Measurements from ENCODE around the gene FCER1G.
"Not testable (repeated sequence)": the region's sequence is repeated elsewhere in the genome, so short reads cannot be mapped to it uniquely, and the experiment has no call there.

Gene FCER1G

DNA sequence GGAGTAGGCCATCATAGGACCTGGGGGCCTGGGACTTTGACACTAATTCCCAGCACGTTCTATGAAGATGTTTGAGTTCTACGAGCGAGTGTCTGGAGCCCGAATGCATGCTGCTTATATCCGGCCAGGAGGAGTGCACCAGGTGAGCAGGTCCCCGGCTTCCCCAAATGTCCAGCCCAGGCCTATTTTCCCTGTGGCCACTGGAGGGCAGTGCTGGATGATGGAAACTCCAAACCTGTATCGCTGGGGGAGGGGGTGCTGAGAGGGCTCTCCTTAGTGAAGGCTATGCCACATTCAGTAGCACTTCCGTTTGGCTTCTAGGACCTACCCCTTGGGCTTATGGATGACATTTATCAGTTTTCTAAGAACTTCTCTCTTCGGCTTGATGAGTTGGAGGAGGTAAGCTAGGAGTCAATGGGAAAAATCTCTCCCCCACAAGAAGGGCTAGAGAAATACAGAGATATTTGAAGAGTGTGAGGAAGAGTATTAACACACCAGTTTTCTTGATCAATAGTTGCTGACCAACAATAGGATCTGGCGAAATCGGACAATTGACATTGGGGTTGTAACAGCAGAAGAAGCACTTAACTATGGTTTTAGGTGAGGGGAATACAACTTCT is 5.2 kb upstream of the FCER1G start:
- peak; percentile 88 for DNase-seq

DNA sequence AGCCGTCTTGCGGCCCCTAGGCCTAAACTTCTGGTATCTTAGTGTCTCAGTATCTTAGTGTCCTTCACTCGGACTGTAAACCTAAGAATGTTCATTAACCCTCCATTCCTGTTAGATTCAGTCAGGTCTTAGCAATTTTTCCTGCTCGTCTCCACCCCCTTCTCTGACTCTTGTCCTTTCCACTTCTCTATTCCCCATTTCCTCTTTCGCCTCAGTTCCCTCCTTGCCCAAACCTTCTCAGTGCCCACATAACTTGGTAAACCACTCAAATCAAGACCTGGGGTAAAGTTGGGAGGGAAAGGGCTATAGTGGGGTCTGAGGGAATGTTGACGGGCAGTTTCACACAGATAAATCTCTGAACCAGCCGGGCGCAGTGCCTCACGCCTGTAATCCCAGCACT is 726 bp upstream of the FCER1G start:
- DNase-seq, result no peak

DNA sequence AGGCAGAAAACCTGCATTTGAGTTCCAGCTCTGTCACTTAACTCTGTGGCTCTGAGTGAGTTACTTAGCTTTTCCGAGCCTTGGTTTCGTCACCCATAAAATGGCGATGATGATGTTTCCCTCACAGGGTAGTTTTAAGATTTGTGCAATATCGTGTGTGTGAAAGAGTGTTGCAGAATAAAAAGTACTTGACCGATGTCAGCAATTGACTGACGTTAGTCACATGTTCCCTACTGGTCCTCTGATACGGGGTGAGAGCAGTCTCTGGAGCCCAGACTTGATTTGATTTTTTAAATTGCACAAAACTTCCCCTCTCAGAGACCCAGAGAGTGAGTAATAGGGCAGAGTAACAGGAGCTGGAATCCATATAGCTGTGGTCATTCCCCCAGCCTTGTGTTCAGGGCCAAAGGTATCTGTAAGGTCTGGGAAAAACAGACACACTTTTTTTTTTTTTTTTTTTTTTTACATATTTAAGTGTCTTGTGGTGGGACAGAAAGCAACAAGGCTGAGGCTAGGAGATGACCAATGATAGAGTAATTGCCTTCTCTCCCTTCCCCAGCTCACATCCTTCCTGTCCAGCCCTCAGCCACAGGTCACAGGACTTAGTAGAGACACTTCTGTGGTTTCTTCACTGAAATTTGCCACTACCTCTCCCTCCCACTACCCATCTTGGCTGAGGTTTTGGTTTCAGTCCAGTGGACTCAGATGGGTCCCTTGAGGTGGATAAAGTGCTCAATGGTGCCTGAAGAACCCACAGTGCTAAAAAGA is 2.0 kb downstream of the FCER1G start:
- DNase-seq, result no peak

DNA sequence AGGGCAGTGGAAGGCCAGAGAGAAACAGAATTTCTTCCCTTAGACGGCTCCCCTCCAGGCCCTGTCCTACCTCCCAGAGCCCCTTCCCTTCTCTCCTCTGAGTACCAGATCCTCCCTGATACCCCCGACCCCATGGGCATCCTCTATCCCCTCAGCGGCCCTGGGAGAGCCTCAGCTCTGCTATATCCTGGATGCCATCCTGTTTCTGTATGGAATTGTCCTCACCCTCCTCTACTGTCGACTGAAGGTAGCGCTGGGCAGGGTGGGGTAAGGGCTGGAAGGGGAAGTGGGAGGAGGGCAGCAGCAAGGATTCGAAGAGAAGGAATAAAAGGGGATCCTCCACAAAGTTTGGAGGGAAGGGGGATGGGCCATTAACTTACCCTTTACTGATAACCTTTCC is 2.7 kb downstream of the FCER1G start:
- no peak for DNase-seq

DNA sequence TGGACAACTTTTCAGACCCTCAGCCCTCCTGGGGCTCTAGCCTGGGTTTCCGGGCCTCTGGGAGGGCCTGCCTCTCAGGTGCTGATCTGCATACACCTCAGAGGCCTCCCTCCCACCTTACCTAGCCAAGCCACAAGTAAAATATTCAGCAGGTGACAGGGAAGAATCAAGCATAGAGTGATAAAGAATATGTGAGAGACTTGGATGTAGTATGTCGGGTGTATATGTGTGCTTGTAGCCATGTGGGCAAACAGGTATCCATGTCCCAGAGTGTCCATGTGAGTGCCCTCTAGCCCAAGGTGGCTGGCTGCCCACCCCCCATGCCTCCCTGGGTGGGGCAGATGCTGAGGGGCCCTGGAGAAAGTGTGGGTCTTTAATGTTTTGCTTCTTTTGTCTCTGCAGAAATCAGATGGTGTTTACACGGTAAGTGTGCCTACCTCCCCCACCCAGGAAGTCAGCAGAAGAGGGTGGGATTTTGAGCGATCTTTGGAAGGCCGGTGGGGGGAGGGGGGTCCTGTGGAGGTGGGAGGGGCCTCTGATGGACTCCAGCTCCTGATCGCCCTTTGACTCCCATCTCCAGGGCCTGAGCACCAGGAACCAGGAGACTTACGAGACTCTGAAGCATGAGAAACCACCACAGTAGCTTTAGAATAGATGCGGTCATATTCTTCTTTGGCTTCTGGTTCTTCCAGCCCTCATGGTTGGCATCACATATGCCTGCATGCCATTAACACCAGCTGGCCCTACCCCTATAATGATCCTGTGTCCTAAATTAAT is 3.4 kb downstream of the FCER1G start:
- DNase-seq, result no peak

DNA sequence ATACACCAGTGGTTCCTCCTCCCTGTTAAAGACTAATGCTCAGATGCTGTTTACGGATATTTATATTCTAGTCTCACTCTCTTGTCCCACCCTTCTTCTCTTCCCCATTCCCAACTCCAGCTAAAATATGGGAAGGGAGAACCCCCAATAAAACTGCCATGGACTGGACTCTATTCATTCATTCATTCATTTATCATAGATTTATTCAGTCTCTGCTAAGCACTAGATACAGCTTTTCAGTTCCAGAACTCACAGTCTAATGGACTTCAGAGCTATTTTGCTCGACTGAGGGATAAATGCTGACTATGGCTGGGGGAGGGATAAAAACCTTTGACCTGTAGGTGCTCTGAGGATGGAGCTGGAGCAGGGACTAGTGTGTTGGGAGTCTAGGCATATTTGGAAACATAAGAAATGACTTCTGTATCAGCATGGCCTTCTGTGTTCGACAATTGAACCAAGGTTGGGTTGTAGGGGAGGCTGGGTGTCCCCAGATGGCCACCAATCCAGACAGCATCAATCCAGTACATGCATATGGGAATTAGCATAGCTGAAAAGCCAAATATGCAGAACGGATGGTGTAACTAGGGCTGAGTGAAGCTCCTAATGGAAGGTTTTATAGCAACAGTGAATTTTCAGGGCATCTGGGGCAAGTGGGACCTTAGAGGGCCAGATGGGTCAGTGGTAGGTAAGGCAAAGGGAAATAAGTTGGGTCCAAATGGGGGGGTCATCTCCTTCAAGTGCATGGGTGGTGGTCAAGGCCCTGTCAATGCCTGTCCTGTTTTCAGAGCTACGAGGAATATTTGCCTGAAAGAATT is 4.2 kb downstream of the FCER1G start:
- DNase-seq, result no peak

DNA sequence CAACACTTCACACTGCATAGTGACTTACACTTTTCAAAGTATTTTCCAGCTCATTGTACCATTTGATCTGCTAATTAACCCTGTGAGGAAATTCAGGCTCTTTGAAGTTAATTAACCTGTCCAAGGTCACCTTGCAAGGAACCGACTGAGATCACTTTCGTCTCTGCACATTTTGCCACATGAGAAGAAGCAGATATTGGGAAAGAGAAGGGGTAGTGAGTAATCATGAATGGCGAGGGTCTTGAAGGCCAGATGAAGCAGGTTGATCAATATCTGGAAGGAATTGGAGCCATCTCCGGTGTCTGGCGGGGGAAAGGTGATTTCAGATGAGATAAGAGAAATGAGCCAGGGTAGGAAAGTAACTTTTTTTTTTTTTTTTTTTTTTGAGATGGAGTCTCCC is 4.9 kb downstream of the FCER1G start:
- no peak for DNase-seq

DNA sequence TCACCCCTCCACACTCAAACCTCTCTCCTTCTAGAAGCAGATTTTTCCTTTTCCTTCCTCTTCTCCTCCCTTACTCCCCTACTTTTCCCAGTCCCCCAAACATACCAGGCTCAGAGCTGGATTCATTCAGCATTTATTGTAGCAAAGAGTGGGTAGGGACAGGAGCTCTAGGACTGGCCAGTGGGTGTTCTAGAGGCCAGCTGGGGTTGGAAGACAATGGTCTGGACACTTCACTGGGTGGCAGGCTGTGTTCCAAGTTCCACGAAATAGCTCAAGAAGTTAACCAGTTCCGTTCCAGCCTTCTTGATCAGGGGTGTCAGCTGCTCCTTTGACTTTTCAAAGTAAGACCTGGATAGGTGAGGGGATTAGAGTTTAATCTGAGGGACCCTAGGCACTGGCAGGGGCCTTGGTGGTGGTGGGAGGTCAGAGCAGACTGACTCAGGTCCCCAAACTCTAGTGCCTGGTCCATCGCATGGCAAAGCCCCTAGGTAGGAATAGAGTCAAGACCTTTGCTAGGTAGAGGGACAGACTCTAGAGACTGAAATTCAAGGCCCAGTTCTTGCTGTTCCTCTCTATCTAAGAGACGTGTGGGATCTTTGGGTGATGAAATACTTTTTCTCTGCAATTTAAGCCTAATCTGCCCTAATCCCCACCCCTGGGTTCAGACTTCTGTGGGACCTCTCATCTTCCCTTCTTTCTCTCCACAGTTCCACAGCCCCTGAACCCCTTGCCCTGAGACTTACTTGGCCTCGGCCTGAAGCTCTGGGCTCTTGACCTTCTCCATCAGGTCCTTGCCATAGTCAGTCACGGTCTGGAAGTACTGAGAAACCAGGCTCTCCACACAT is 7.3 kb downstream of the FCER1G start:
- DNase-seq, result no peak

DNA sequence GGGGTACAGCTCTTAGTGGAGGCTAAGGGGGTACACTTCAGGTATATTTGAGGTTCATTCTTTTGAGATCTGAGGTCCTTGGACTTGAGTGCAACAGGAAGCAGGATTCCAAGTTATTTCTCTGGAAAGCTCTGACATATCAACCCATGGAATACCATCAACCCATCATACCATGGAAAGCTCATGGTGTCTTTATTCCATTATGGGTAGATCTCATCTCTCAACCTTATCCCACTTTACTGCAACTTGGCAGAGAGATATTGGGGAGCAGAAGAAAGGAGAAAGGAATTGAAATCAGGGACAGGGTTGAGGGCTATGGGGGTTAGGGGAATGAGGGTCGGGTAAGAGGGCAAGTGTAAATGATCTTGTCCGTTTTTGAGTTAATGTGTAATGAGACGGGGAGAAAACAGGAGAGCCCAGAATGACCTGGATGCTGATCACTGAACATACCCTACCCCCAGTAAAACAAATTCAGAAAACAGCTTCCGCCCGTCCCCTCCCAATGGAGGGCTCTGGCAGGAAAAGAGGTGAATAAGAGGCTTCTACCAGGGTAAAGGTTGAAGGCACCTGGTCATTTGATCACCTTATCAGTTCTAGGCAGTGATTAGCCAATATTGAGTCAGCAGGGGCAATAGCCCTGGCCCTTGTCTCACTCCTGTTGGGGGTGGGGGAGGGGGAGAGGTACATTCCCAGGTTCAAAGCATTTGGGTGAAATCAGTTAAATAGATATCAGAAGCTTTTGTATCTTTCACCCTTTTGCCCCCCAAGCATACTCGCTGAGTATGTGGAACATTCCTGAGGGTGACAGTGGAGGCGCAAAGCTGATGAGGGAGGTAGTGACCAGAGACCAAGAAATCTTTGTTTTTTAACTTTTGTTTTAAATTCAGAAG is 9.0 kb downstream of the FCER1G start:
- DNase-seq, result no peak

DNA sequence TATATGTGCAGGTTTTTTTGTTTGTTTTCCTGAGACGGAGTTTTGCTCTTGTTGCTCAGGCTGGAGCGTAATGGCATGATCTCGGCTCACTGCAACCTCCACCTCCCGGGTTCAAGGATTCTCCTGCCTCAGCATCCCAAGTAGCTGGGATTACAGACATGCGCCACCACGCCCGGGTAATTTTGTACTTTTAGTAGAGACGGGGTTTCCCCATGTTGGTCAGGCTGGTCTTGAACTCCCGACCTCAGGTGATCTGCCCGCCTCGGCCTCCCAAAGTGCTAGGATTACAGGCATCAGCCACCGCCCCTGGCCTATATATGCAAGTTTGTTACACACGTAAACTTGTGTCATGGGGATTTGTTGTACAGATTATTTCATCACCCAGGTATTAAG is 9.6 kb downstream of the FCER1G start:
- not testable (repeated sequence) for DNase-seq

DNA sequence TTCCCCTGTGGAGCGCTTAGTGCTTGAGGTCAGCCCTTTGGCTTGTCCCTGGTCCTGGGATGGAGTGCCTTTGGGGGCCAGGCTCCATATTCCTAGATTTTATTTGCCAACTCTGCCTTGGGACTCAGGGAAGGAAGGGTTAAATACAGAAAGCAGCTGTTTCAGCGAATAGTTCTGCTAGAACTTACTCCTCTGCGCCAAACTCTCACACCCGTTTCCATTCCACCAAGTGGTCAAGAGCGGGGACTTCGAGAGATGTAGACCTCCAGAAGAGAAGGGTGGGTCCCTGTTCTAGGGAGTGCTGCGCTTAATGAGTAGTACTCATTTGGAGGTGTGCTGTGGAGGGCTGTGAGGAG is 10.1 kb downstream of the FCER1G start:
- DNase-seq, result no peak

DNA sequence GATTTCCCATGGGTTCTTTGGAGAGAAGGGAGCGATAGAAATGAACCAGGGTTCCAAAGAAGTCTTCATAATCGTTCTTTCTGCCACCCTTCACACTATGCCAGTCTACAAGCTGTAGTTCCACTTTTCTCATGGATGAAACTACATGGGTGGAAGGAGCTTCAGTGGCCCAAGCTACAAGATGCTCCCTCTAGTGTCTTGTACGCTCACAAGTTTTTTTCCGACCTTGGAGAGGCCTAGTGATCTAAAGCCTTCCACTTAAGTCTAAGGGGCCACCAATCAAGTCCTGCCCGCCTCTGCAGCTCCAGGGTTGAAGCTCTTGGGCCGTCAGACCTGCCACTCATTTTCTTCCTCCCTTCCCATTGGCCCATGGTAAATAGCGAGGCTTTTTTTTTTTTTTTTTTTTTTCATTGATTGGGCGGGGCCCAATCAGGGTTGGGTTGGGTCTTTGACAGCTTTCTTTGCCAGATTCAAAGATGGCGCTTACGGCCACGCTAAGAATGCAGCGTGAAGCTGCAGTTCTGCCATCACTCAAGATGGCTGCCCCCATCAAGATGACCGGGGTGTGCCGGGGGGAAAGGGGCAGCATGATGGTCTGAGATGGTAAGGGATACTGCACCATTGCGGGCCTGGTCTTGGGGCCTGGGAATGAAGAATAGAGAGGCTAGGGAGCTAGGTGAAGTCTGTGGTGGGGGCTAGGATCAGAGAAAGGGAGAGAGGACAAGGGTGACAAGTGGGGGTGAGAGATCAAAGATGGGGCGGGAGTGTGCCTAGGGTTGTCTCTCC is 10.6 kb downstream of the FCER1G start, which contains the start of gene TOMM40L:
Gene TOMM40L, plus strand, starts transcription at position 527 of the 786 bp plus-strand sequence. CDS start 430 bp downstream, outside the sequence.
- peak; percentile 99 for DNase-seq

DNA sequence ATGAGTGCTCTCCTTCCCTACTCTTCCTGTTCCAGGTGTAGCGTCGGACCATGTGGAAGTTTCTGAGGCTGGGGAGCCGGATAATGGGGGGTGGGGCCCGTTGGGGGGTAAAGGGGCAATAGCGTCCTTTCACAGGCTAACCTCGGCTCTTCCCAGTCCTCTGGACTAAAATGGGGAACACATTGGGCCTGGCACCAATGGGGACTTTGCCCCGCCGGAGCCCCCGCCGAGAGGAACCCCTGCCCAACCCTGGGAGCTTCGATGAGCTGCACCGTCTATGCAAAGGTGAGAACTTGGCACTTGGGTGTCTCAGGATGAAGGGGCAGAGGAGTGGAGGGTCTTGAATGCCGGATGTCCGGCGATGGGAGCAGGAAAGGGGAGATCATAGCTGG is 11.2 kb downstream of the FCER1G start:
- DNase-seq, result peak; percentile 18

DNA sequence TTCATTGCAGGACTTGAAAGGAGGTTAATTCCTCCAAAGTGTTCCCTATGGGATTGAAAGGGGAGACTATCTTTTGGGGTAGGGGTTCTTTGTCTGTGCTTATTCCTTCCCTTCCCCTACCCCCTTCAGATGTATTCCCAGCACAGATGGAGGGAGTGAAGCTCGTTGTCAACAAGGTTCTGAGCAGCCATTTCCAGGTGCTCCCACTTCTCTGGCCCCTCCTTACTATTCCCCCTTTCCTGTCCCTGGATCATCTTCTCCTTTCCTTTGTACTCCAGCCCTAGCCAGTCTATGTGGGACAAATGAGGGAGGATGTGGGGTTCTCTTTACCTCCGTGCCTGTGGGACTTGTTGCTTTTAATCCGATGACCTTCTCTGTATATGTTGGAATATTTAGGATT is 11.7 kb downstream of the FCER1G start:
- peak; percentile 11 for DNase-seq

DNA sequence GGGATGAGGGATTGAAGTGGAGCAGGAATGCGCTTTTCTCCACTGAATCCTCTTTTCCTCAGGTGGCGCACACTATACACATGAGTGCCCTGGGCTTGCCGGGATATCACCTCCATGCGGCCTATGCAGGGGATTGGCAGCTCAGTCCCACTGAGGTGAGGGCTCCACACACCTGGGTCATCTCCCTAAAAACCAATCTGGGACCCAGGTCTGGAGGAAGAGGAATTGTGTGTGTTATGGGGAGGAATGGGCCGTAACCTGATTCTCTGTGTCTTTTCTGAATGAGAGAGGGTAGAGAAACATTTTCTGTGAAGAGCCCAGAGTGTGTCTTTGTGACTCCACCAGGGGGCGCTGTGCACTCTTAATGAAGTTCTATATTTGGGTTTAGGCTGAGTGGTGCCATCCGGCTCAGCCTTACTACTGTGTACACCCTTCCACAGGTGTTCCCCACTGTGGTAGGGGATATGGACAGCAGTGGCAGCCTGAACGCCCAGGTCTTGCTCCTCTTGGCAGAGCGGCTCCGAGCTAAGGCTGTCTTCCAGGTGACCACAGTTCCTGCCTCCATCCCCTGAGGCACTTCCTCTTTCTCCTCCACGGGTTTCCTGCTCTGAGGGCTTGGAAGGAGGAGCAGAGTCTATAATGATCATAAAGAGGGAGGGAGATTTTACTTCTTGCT is 12.2 kb downstream of the FCER1G start:
- DNase-seq, result peak; percentile 90

DNA sequence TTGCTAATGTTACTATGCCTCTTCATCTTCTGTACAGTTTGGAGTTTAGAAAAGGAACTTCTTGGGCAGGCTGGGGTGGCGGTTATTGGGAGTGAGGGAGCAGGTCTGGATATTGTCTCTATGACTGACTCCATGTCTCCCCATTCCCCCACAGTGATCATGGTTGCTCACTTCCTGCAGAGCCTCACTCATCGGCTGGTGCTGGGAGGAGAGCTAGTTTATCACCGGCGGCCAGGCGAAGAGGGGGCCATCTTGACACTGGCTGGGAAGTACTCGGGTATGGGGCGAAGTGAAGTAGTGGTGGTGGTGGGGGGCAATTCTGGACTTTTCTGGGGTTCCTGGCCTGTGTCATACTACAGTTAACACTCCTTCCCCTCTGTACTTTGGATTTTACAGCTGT is 12.9 kb downstream of the FCER1G start:
- DNase-seq, result no peak

DNA sequence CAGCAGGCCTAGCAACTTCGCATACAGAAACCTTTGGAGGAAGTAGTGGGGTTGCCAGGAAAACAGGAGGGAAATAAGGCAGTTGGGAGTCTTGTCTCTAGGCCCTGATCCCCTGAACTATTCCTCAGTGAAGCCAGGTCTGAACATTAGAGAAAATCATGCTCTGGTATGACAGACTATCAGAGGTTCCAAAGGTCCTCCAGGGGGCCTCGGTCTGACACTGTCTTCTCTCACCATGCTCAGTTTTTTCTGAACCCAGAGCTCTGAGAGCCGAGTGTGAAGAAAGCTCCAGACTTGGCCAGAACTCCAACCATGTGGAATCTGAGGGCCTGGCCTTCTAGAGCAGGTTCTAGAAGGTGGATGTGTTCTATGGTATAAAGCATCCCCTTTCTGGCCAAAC is 14.8 kb downstream of the FCER1G start:
- DNase-seq, result no peak

DNA sequence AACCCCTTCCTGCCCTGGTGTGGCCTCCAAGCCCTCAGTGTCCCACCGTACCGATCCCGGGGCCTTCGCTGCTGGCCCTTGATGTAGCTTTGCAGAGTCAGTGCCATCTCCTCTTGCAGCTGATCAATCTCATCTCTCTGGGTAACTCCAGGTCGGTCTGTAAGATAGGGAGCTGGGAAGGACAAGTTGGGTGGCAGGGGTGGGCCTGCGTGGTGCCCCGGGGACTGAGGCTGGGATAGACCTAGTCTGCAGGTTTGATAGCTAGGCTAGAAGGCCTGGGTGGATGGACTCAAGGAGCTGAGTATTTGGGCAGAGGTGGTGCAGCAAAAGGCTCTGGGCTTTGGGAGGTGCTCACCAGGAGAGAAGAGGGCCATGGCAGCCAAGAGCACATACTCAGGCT is 15.7 kb downstream of the FCER1G start:
- no peak for DNase-seq

DNA sequence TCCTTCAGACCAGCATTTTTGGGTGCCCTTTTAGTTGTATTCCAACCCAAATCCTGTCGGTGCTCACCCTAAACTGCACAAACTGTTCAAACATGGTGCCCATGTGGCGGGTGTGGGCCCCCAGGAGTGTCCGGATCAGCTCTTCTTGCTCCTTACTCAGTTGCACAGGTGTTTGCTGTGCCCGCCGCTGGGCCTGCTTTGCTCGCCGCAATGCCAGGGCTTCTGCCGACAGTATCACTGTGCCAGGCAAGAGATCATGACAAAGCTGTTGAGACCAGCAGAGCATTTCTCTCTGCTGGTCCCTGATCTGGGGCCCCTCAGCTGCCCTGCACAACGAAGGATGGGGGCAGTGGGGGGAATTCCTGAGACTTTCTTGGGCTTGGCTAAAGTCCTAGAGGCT is 18.0 kb downstream of the FCER1G start:
- no peak for DNase-seq

Measured in eye (tissue), 1 donor.